NCI-H2107 (cell line): ENCODE results near the gene DOK6.

ENCODE experiments used
- DNase-seq: peaks from one replicate; lab custom pipeline; 2025; lab: John Stamatoyannopoulos, UW

The DOK6 gene

GRCh38 chr18:69435000-69435399, 34.3 kb downstream of the DOK6 start:
- DNase-seq: no peak

GRCh38 chr18:69444221-69444620, 43.5 kb downstream of the DOK6 start:
- no peak for DNase-seq

- DNase-seq: no peak
These were observed 47.2 kb downstream of the DOK6 start for GRCh38 chr18:69447886-69448285.

DNA sequence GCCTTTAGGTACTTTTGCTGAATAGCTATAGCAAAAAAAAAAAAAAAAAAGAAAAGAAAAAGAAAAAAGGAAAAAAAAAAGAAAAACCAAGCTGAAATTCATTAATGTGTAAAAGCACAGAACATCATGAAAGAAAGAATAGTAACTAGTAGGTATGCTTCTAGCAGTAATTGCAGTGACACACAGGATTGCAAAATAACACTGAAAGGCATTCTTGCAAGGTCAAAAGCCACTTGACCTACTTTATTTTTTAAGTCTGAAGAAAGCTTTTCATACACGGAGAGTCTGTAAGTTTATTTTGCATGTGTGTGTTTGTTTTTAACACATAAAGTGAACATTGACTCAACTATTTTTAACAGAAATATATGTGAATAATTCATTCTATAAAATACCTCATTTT, 54.4 kb downstream of the DOK6 start:
- DNase-seq: no peak

DNA sequence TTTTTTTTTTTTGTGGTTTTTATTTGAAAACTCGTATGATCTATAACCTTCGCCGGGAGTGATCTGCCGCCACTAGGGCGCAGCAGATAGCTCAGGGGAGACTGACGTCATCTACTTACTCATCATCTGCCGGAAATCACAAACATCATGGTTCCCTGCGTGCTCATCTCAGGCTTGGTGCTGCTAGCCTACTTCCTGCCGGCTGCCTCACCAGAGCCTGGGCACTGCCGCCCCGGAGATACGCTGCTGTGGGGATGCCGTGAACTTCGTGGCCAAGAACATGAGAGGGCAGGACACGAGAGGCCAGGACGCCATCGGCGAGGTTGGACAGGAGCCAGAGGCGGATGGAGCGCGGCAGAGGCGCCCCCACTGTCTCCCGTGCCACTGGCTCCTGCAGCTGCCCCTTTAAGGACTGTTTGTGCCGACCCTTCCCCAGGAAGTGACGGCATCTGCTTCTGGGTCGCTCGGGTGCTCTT, 68.8 kb downstream of the DOK6 start:
- no peak for DNase-seq

DNA sequence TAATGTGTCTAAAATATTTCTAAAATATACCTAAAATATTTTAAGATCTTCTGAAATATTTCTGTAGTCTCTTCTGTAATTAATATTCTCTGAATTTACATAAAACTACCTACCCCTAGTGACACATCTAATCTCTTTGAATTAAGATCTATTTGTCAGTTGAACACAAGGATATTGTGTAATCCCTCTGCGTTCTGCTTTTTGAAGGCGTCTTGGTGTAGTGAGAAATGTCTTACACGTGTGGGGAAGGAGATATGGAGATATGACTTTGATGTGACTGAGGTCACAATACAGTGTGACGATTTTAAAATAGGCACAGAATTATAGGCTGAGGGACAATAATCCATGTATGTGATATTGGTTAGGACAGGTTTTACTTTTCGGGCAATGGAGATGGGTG, 79.8 kb downstream of the DOK6 start:
- DNase-seq: no peak

- DNase-seq: no peak
These were observed 82.9 kb downstream of the DOK6 start for GRCh38 chr18:69483574-69483973.

DNA sequence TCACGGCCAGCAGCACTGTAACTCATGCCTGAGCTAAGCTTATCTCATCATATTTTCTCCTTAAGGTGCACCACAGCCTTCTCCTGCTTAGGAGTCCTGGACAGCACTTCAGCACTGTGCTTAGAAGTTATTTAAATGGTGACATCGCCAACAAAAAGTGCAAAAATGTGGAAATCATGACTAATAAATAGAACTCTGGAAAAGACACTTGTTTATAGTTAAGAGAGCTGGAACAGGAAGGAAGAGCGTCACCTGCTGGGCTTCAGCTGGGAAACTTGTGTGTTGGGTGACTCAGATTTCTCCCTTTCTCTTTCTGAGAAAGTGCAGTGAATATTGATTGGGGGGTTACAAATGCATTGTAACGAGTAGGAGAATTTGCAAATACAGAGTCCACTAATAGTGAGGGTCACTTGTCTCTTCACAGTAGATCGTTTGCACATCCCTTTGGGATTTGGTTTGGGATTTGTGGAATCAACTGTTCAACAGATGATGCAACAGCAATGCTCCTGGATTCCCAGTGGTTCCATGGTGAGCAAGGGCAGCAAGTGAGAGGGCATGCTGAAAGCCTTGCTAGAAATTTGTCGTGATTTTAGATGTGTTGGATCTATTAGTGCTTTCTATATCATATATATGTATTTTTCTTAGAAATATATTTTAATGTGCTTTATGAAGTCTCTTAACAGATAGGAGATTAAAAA, 84.2 kb downstream of the DOK6 start:
- DNase-seq: no peak

DNA sequence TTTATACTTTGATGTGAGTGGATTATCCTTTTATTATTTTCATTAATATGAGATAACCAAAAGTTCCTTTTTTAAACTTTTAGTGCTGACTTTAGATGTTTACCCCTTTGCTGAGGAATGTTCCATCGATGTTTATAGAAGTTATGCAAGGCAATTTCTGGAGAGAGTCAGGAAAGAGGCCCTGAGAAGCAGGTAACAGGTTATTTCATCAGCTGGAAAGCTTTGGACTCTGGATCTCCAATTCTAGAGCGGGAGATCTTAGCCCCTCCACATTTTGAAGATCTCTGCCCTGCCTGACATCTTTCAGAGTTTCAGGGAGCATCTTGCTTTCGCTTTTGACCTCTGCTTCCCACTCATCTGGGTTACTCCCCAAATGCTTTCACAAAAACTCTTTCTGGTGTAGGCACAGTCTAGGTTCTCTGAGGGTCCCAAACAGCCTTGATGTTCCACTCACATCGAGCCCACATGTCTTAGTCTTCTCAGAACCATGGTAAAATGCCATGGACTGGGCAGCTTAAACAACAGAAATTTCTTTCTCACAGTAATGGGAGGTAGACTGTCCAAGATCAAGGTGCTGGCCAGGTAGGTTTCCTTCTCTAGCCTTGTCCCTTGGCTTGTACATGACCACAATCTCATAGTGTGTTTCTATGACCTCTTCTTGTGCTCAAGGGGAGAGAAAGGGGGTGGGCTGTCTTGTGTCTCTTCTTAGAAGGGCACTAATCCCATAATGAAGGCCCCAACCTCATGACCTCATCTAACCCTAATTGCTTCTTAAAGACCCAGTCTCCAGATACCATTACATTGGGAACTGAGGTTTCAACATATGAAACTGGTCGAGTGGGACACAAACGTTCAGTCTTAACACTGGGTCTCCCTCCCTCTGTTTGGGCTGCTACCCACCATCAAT, 87.1 kb downstream of the DOK6 start:
- DNase-seq: no peak

DNA sequence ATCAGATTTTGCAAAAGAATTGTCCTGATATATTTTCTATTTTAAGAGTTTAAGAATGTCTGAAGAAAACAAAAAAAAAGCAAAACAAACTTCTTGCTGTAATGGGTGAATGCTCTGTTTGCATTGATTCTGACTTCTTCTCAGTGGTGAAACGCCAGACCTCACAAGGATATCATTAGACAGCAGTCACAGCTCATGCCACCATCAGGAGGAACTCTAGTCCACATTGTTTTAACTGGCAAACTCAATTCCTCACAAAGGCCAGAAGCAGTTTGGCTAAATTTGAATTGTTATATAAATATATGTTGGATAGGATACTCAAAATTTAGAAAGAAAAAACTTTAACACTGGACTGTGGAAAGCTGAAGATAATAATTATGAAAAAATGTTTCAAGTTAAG, 89.4 kb downstream of the DOK6 start:
- no peak for DNase-seq

- DNase-seq: no peak
These were observed 90.1 kb downstream of the DOK6 start for GRCh38 chr18:69490813-69491212.

DNA sequence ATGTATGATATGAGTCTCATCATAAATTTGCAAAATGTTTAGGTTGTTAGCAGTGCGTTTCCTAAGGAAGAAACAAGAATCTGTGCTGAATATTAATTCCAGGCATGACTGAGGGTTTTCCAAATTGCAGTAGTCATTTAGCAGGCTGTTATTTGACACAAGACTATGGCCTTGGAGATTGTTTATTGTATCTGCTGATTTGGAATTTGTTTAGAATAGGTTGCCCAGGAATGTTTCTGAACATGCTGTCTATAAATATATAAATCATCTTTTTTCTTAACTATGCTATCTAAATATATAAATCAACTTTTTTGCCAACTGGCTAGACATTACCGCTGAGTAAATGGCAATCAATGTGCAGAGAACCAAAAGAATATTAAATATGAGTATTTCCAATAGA, 90.9 kb downstream of the DOK6 start:
- DNase-seq: no peak

DNA sequence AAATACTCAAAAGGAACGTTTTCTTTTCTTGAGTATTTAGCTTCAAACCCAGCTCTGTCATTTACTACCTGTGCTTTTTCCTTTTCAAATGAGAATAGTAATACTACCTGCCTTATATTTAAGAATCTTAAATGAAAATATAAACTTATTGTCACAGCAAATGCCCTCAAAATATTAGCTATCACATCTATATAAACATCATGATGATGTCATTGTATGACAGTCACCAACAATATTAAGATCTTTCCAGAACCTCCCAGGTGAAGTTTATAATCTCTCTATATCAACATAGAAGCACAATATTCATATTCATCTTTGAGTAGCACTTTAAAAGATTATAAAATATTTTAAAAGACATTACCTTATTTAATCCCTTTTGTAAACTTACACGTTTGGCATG, 92.2 kb downstream of the DOK6 start:
- DNase-seq: no peak

GRCh38 chr18:69494841-69495240, 94.2 kb downstream of the DOK6 start:
- no peak for DNase-seq

DNA sequence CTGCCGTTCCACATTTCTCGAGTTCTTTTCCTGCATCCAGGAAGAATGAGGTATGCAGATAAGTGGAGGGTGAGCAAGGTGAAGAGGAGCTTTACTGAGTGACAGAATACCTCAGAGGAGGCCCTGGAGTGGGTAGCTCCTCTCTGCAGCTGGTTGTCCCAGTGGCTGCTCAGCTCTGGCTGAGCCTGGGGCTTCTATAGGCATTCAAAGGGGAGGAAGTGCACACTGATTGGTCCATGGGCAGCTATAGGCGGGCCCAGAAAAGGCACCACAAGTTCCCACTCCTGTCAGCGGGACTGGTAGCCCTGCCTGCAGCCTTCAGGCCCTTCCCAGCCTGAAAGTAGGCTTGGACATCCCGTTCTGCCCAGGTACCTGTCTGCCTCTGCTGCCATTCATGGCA, 94.7 kb downstream of the DOK6 start:
- no peak for DNase-seq

DNA sequence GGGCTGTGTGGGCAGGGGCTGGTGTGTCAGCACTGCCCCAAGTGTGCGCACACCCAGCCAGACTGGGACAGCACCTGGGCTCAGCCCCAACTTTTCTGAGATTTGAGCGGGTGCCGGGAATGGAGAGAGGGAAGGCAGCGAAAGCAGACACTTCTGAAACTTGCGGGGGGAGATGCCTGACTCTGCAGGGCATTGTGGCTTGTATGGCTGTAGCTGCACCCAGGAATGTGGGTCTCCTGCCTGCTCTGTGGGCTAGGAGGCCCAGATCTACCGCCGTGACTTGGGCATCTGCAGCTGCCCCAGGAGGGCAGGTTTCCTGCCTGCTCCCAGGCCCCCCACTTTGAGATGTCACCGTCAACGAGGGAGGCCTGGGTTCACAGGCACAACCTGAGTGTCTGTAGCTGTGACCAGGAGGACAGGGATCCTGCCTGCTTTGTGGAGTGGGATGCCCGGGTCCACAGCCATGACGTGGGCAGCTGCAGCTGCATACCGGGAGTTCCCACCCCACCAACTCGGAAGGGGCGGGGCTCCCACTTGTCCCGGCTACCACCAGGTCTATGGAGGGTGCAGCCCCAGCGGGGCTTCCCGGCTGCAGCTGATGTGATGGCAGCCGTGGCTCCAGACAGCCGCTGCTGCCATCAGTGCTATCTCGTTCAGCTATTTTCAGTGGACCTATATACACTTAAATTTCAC, 95.3 kb downstream of the DOK6 start:
- DNase-seq: no peak

GRCh38 chr18:69518989-69519388, 118.3 kb downstream of the DOK6 start:
- DNase-seq: no peak

DNA sequence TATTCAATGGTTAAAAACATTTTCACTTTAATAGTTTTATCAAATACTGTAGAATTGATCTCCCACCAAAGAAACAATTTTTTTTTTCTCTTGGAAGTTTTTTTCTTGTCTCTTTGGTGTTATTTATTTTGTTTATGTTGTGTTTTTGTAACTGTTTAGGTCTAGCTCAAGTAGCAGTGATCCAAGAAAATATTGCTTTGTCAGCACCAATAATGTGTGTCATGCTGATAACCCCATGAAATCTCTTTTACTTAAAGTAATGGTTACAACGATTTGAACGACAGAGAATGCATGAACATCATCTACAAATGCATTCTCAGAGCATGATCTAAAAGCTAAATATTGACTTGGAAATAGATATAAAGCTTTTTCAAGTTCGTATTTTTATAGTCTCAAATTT, 122.9 kb downstream of the DOK6 start:
- no peak for DNase-seq

GRCh38 chr18:69528435-69528834, 127.7 kb downstream of the DOK6 start:
- DNase-seq: no peak

GRCh38 chr18:69529151-69529550, 128.5 kb downstream of the DOK6 start:
- DNase-seq: no peak

DNA sequence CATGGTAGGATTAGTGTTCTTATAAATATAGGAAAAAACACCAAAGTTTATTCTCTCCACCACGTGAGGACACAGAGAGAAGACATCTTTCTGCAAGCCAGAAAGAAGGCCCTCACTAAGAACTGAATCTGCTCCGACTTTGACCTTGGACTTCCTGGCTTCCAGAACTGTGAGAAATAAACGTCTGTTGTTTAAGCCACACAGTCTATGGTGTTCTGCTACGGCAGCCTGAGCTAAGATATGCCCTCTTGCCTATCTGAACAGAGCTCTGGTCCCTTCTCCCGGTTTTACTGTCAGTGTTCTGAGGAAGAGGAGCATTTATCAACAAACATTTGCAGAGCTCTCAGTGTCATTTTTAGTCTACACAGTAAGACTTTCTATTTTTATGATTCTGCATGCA, 131.3 kb downstream of the DOK6 start:
- DNase-seq: no peak

- DNase-seq: no peak
These were observed 136.5 kb downstream of the DOK6 start for GRCh38 chr18:69537183-69537582.

GRCh38 chr18:69538849-69539248, 138.2 kb downstream of the DOK6 start:
- no peak for DNase-seq
